Spleen (tissue), 13 donors: Measurements from ENCODE around the gene ACACA. TPM values are rescaled to one million over a fixed set of nuclear protein-coding genes. Genes with fewer than 3 reads are reported as not detected.
A peak's percentile ranks its signal among the peaks of the same experiment; 100 is the strongest.
"Not testable (repeated sequence)": the region's sequence is repeated elsewhere in the genome, so short reads cannot be mapped to it uniquely, and the experiment has no call there.

Experiments
- DNase-seq: peaks from one replicate; pipeline ENCODE4 v3.0.0-alpha.2; 2020
- H3K27ac ChIP-seq, 8 donors: fragments of 200-600 bp; sonication (generic) in 7 of 8; 1 replicate in 4 of 8; 2 replicates in 4 of 8; pipeline versions ENCODE4 v1.5.0 to v1.8.0; 2016 to 2021; ENCODE audit warnings: inconsistent platforms in 4 of 8, mild to moderate bottlenecking in 4 of 8, moderate library complexity in 1 of 8
- H3K27me3 ChIP-seq, 7 donors: fragments of 200-600 bp; sonication (generic) in 6 of 7; replicated peaks in 1 of 7; 1 replicate in 4 of 7; 2 replicates in 3 of 7; pipeline versions ENCODE4 v1.5.0 to v1.8.0; 2016 to 2021; ENCODE audit warnings: inconsistent platforms in 3 of 7, mild to moderate bottlenecking in 1 of 7
- H3K36me3 ChIP-seq, 6 donors: fragments of 200-600 bp; sonication (generic) in 5 of 6; 1 replicate in 4 of 6; 2 replicates in 2 of 6; pipeline versions ENCODE4 v1.5.0 to v1.8.0; 2016 to 2021; ENCODE audit warnings: inconsistent platforms in 2 of 6
- H3K4me1 ChIP-seq, 6 donors: fragments of 200-600 bp; sonication (generic) in 5 of 6; 1 replicate in 3 of 6; 2 replicates in 3 of 6; pipeline versions ENCODE4 v1.5.0 to v1.8.0; 2016 to 2021; ENCODE audit warnings: inconsistent platforms in 3 of 6
- H3K4me3 ChIP-seq, 8 donors: fragments of 200-600 bp; sonication (generic) in 7 of 8; 1 replicate in 4 of 8; 2 replicates in 4 of 8; pipeline versions ENCODE4 v1.5.0 to v1.8.0; 2016 to 2021; ENCODE audit warnings: inconsistent platforms in 4 of 8, mild to moderate bottlenecking in 4 of 8, moderate library complexity in 2 of 8
- H3K9me3 ChIP-seq, 8 donors: fragments of 200-600 bp; sonication (generic) in 7 of 8; 1 replicate in 4 of 8; 2 replicates in 4 of 8; pipeline versions ENCODE4 v1.5.0 to v1.8.0; 2016 to 2021; ENCODE audit warnings: inconsistent platforms in 4 of 8
- POLR2A ChIP-seq, 3 donors: fragments of 450-650 bp; IDR thresholded peaks; one replicate each; pipeline ENCODE4 v1.5.1; 2017; ENCODE audit warnings: antibody characterized with exemption in 3 of 3, mild to moderate bottlenecking in 1 of 3
- POLR2AphosphoS5 ChIP-seq, 3 donors: sonication (generic); formaldehyde crosslinking; IDR thresholded peaks; one replicate each; pipeline ENCODE4 v1.5.1; 2017; ENCODE audit warnings: antibody characterized with exemption in 3 of 3
- WGBS, 5 donors: extraction: QIAGEN DNeasy Blood & Tissue Kit in 3 of 5; methylation state at CpG; one replicate each; pipeline versions ENCODE4 v1.1.5 to v1.1.7; 2013 to 2018; 5-methylcytosine and 5-hydroxymethylcytosine counted together
- intact Hi-C: fragments of 100-400 bp; cut with DNase I; formaldehyde crosslinking; loops from one replicate; pipeline ENCODE4 v1.15.0; 2023; ENCODE audit warnings: low total_unique reads
- long read RNA-seq, 2 donors: transcript quantifications; one replicate each; lab custom pipeline, GENCODE V29; 2026
- polyA plus RNA-seq, 3 donors: library from polyadenylated mRNA; stranded (reverse); fragments of 200-250 nt; gene quantifications; one replicate each; pipeline ENCODE4 v1.2.1, GENCODE V29; 2013
- total RNA-seq, 7 donors: library from RNA; depleted of rRNA in 3 of 7; stranded (reverse); fragments of >200 nt in 3 of 7; fragmentation: NEBNext Ultra II Directional in 4 of 7; extraction: Animal tissue kit (Norgen Biotek cat#: 25700) in 4 of 7; gene quantifications; one replicate each; pipeline versions ENCODE4 v1.1.0 to v1.2.1, GENCODE V29; 2016 to 2021
- TF ChIP-seq, protein P1 (sequence below), 11 experiments: fragments of 200-600 bp in 7 of 11; fragments of 450-650 bp in 4 of 11; sonication (generic) in 4 of 11; IDR thresholded peaks in 8 of 11; conservative IDR thresholded peaks in 3 of 11; 1 replicate in 7 of 11; 2 replicates in 4 of 11; pipeline versions ENCODE4 v1.4.0 to v1.8.0; 2016 to 2021; ENCODE audit warnings: antibody characterized with exemption in 11 of 11, inconsistent platforms in 4 of 11, mild to moderate bottlenecking in 1 of 11
- donor health status: healthy with polysubstance abuse.
- donor health status: DM: no; HTN: no; CAD: no; lungs with moderate emphysema.
- donor health status: DM: no; HTN: no; CAD: no.
- donor health status: Bipolar disorder and iron deficiency.
- donor health status: healthy.
- donor health status: DM: no; HTN: no; CAD: no.
- donor health status: DM: yes; HTN: yes; CAD: no.

The ACACA gene
- total RNA-seq: 10 to 100 TPM; 23.6 to 50.8 (median 32.2) TPM
- polyA plus RNA-seq: 1 to 10 TPM; 3.2 to 8.3 (median 4.8) TPM
- long read RNA-seq, donor 1: 0 reads
- long read RNA-seq, donor 2: 0 reads

DNA sequence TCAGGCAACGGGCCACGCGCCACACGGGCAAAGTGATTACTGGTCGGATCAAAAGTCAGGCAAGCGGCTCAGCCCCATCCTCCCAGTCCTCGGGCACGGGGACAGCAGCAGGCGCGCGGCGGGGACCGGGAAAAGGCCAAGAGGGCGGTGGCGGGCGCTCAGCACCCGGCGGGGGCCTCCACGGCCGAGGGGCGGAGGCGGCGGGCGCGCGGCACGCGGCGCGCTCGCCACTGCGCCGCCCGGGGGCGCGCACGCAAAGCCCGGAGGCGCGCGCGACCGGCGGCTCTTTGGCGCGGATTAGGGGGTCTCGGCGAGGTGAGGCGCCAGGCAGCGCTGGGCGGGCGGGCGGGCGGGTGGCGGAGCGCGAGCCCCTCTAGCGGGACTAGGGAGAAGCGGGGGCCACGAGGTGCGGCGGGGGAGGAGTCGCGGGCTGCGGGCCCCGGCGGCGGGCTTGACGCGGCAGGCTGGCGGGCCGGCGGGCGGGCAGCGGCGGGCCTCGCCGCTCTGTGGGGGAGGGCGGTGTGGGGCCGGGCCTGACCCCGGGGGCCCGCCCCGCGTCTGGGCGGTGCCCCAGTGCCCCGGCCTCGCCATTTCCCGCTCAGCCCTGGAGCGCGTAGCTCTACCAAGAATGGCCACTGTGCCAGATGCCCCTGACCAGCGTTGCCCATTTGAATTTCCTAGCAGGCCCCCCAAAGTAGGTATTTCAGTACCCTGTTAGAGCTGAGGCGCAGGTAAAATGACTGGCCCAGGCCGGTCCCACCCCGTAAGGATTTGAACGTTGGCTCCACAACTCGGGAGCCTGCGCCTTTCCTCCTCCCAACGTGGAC lies at the start of gene ACACA, which contains the start of gene TADA2A:
ACACA (minus strand) TSS at position 202 of the 827 bp plus-strand sequence. CDS start 537 bp downstream, outside the sequence.
TADA2A (plus strand) TSS at position 252 of the 827 bp plus-strand sequence. CDS start 4,480 bp downstream, outside the sequence.
- Histone ChIP-seq H3K4me1 (peaks cover 8 to 45% (median 29%) of the 10 kb centered on the region in 6 donors), H3K36me3 (peaks cover 0 to 14% (median 9%) of the 10 kb centered on the region in 6 donors), H3K27ac (peak within 1 kb of the TSS; percentile 72 to 95 (median 90)), H3K27me3 (no peaks in the 10 kb centered on the region), H3K4me3 (peak within 1 kb of the TSS; percentile 49 to 94 (median 76)), H3K9me3 (no peaks in the 10 kb centered on the region)
- peak; percentile 95 for DNase-seq
- intact Hi-C loops: no loop called here
- TF ChIP-seq, protein P1, sequence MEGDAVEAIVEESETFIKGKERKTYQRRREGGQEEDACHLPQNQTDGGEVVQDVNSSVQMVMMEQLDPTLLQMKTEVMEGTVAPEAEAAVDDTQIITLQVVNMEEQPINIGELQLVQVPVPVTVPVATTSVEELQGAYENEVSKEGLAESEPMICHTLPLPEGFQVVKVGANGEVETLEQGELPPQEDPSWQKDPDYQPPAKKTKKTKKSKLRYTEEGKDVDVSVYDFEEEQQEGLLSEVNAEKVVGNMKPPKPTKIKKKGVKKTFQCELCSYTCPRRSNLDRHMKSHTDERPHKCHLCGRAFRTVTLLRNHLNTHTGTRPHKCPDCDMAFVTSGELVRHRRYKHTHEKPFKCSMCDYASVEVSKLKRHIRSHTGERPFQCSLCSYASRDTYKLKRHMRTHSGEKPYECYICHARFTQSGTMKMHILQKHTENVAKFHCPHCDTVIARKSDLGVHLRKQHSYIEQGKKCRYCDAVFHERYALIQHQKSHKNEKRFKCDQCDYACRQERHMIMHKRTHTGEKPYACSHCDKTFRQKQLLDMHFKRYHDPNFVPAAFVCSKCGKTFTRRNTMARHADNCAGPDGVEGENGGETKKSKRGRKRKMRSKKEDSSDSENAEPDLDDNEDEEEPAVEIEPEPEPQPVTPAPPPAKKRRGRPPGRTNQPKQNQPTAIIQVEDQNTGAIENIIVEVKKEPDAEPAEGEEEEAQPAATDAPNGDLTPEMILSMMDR (IDR thresholded peaks at IDR 0.05 in 8 of 11, conservative IDR thresholded peaks at IDR 0.05 in 3 of 11): peak in 6 of 11 experiments; percentile 16 to 38 (median 30)
- TF ChIP-seq POLR2A (IDR thresholded peaks at IDR 0.05) (peak in 1 of 3 donors; percentile 74), POLR2AphosphoS5 (IDR thresholded peaks at IDR 0.05) (peak; percentile 80 to 87 (median 85))
- 0 to 4% (median 1%) methylated on average over 8 to 98 of the region's 98 CpGs for WGBS, 5 donors

DNA sequence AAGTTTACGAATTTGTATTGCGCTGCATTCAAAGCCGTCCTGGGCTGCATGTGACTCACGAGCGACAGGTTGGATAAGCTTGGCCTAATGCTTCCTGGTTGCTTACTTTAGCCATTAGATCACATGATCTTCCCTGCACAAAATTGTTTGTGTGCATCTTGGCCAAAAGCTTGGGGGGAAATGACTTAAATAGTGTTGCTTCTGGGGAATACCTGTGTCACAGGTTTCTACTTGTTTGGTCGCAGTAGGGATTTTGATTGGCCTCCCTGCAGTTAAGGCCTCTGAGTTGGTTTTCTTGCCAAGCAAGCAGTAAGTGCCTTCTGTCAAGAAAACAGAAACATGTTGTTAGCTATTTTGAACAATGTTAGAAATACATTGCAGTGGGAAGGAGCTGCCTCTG lies 43.5 kb upstream of the ACACA start:
- 94 to 98% (median 95%) methylated on average over 6 of the region's 6 CpGs for WGBS, 5 donors
- Histone ChIP-seq H3K27ac (no peak overlapping the region), H3K4me1 (no peaks in the 10 kb centered on the region), H3K36me3 (peaks cover 0 to 100% (median 33%) of the 10 kb centered on the region in 6 donors), H3K9me3 (no peaks in the 10 kb centered on the region), H3K27me3 (no peaks in the 10 kb centered on the region), H3K4me3 (no peak overlapping the region)
- intact Hi-C loops: no loop called here
- DNase-seq: no peak
- no peak for TF ChIP-seq POLR2AphosphoS5 (IDR thresholded peaks at IDR 0.05)
- TF ChIP-seq, protein P1 (IDR thresholded peaks at IDR 0.05 in 8 of 11, conservative IDR thresholded peaks at IDR 0.05 in 3 of 11): no peak
- TF ChIP-seq POLR2A (IDR thresholded peaks at IDR 0.05): no peak

DNA sequence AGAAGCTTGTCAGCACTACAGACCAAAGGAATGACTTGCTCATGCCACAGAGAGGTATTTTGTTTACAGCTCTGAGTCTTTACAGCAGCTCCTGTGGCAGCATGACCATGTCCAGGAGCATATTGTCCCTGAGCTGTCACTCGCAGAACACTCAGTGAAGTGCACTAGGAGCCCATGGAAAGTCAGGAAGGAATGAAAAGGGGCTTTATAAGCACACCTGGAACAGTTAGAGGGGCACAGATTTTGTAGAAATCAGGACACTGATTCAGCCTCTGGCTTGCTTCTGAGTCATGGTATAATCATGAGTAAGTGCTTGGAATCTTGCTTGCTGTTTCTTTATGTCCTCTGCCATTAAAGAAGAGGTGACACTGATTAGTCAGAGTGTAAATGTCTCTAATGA lies 41.0 kb upstream of the ACACA start:
- H3K4me3 ChIP-seq: no peak overlapping the region
- H3K9me3 ChIP-seq: no peaks in the 10 kb centered on the region
- WGBS, 5 donors: 90 to 100% (median 98%) methylated on average over 1 of the region's 1 CpG
- no peaks in the 10 kb centered on the region for H3K4me1 ChIP-seq
- H3K27ac ChIP-seq: no peak overlapping the region
- TF ChIP-seq, protein P1 (IDR thresholded peaks at IDR 0.05 in 8 of 11, conservative IDR thresholded peaks at IDR 0.05 in 3 of 11): no peak
- TF ChIP-seq POLR2A (IDR thresholded peaks at IDR 0.05) (no peak), POLR2AphosphoS5 (IDR thresholded peaks at IDR 0.05) (no peak)
- H3K36me3 ChIP-seq: peaks cover 3 to 100% (median 52%) of the 10 kb centered on the region in 6 donors
- H3K27me3 ChIP-seq: no peaks in the 10 kb centered on the region
- intact Hi-C loops: no loop called here
- no peak for DNase-seq

DNA sequence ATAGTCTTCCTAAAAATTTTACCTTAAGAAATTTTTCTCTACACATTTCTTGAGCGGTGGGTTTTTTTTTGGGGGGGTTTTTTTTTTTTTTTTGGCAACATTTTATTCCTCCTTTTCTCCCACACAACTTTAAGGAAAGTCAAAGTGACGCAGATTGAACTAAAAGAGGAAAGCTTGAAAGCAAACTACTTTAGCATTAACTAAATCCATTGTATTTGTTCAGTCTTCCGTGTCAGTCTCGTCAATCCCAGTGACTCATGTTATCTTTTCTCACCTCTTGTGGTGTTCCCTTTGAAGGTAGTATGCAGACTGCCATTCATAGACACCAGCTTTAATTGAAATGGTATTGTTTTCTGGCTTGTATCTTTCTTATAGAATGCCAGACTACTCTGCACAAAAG lies 39.4 kb upstream of the ACACA start:
- Histone ChIP-seq H3K4me3 (no peak overlapping the region), H3K36me3 (peaks cover 5 to 100% (median 61%) of the 10 kb centered on the region in 6 donors), H3K27me3 (no peaks in the 10 kb centered on the region), H3K4me1 (peaks cover 0 to 7% (median 1%) of the 10 kb centered on the region in 6 donors), H3K27ac (no peak overlapping the region), H3K9me3 (no peaks in the 10 kb centered on the region)
- 91 to 99% (median 96%) methylated on average over 4 of the region's 4 CpGs for WGBS, 5 donors
- intact Hi-C loops: no loop called here
- DNase-seq: no peak
- TF ChIP-seq POLR2AphosphoS5 (IDR thresholded peaks at IDR 0.05) (no peak), POLR2A (IDR thresholded peaks at IDR 0.05) (no peak)
- TF ChIP-seq, protein P1 (IDR thresholded peaks at IDR 0.05 in 8 of 11, conservative IDR thresholded peaks at IDR 0.05 in 3 of 11): no peak

DNA sequence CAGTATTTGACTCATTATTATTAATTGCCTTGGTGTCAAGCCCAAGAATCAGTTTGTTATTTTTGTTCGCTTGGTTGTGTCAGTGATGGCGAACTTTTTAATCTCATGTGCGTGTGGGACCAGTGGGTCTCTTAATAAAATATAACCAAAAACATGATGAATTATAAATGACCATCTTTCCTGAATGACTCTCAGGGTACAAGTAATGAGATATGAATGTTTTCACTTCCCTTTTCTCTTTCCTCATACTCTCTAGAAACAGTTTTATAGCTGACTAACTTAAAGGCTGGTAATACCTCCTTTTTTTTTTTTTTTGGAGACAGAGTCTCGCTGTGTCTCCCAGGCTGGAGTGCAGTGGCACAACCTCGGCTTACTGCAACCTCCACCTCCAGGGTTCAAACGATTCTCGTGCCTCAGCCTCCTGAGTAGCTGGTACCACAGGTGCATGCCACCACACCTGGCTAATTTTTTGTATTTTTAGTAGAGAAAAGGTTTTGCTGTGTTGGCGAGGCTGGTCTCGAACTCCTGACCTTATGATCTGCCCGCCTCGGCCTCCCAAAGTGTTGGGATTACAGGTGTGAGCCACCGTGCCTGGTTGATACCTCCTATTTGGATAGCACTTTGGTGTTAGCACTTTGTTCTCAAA lies 34.9 kb upstream of the ACACA start:
- WGBS, 5 donors: 82 to 89% (median 83%) methylated on average over 12 of the region's 12 CpGs
- H3K9me3 ChIP-seq, H3K4me1 ChIP-seq, H3K27me3 ChIP-seq, DNase-seq, H3K4me3 ChIP-seq, intact Hi-C loops, H3K27ac ChIP-seq: not testable (repeated sequence)
- H3K36me3 ChIP-seq: peaks cover 5 to 100% (median 64%) of the 10 kb centered on the region in 6 donors
